Measurements from ENCODE around the gene LEF1.

DNA sequence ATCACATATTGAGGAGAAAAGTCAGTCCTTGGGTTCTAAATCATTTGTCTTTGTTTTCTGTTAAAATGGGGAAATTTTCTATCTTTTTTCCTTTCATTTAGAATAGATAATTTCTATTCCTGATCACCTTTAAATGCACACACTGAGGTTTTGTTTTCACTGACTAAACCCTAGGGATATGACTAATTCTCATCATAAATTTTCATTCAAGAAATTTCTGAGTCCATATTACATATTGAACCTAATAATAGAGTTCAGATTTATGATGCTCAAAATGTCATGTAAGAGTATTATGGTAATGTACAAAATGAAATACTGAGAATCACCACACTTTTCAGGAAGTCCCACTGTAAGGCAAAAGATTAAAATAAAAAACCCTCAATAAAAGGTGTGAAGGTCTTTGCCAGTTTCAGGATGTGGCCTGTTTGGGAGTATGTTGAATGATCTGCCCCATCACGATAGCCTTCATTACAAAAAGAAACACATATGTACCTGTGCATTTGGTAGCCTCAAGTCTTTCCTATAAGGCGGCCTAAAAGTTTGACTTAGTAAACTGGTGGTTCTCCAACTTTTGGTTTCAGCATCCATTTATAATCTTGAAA lies 49.4 kb downstream of the LEF1 start:
- TF ChIP-seq, protein P1, sequence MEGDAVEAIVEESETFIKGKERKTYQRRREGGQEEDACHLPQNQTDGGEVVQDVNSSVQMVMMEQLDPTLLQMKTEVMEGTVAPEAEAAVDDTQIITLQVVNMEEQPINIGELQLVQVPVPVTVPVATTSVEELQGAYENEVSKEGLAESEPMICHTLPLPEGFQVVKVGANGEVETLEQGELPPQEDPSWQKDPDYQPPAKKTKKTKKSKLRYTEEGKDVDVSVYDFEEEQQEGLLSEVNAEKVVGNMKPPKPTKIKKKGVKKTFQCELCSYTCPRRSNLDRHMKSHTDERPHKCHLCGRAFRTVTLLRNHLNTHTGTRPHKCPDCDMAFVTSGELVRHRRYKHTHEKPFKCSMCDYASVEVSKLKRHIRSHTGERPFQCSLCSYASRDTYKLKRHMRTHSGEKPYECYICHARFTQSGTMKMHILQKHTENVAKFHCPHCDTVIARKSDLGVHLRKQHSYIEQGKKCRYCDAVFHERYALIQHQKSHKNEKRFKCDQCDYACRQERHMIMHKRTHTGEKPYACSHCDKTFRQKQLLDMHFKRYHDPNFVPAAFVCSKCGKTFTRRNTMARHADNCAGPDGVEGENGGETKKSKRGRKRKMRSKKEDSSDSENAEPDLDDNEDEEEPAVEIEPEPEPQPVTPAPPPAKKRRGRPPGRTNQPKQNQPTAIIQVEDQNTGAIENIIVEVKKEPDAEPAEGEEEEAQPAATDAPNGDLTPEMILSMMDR (IDR thresholded peaks at IDR 0.05; ENCODE audit: insufficient read depth, low read depth, low read length) = no peak
- TF ChIP-seq EZH2 (IDR thresholded peaks at IDR 0.05; ENCODE audit: insufficient read depth, low read length) = no peak
